Measurements from ENCODE around the gene SH2D1B.

GRCh38 chr1:162388615-162389014 lies 23.3 kb downstream of the SH2D1B start:
- TF ChIP-seq POLR2A (IDR thresholded peaks at IDR 0.05) (no peak), CTCF (IDR thresholded peaks at IDR 0.05) (no peak)
